NK-92 (cell line): ENCODE data around the gene ACACA.

Source experiments
- DNase-seq: peaks from one replicate; lab custom pipeline; 2025; ENCODE audit not compliant: unreplicated experiment; lab: John Stamatoyannopoulos, UW

The ACACA gene

DNA sequence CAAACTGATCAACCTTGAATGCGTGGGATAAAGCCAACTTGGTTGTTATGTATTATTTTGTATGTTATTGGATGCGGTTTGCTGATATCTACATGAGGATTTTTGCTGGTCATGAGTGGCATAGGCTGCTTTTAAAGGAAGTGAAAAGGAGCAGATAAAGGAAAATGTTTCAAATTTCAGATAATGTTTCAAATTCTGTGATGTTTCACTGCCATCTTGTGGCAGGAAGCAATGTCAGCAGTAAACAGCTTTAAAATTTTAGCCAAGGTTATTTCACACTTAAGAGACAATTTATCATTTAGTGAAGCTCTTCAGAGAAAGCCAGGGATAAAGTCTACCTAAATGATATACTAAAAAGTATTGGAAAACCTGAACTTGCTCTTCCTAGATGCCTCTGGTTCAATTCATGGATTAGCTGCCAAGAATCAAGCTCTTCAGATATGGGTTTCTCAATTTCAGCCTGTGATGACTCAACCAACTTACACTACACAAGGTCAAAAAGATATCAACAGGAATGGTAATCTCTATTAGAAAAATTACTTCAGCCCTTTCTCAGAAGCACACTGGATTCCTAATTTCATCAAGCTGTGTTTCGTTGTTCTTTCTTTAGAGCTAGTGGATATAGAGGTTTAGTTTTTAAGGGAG lies 166.8 kb downstream of the ACACA start:
- DNase-seq = no peak

DNA sequence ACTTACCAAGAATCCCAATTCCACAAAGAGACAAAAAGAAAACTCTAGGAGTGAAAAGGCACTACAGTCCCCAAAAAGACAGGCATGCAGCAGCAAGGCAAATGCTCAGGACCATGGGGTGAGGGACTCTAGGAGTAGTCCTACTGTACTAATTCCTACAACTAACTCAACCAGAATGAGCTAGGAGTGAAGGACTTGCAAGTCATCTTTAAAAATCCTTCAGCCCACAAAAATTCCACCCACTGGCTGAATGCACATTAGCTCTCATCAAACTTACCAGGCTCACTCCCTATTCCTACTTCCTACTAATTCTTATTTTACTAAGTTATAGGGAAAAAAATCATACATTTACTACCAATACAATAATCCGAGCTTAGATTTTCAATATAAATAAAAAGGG lies 172.5 kb downstream of the ACACA start:
- DNase-seq = no peak

- no peak for DNase-seq
Observed at GRCh38 chr17:37233036-37233435, 173.6 kb downstream of the ACACA start.

DNA sequence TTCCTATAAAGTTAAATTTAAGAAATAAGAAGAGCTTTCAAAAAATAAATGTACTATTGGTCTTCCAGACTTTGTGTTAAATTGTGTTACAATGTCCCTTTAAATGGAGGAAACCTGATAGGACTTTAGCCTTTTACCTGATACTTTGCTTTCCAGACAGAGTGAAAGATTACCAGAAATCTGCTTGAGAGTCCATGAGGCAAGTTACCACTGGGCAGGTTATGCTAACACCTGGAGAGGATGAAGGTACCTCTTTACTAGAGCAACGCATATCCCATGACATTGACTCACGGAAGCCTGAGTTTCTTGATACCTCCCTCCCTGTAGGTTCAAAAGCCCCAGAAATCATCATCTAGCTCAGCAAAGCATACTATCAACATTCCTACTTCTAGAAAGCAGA lies 174.7 kb downstream of the ACACA start:
- no peak for DNase-seq

DNA sequence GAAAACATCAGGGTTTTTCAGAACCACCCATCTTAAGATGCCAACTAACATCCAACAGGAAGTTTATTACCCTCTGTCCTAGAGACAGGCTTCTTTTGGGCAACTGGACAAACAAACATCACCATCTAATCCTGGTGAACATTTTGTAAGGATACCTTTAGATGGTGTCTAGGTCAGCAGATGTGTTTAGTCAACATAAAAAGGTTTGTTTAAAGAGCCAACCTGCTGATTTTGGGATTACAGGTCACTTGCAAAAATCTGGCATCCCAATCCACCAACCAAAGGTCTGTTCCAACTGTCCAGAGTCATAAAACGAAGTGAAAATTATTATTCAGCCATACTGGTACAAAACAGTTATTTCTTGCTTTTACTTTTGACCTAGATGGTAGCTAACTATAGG lies 176.0 kb downstream of the ACACA start:
- no peak for DNase-seq

- DNase-seq = no peak
Observed at GRCh38 chr17:37225465-37225864, 181.2 kb downstream of the ACACA start.

GRCh38 chr17:37221865-37222264 lies 184.8 kb downstream of the ACACA start:
- no peak for DNase-seq

- DNase-seq = no peak
Observed at GRCh38 chr17:37220607-37220953, 186.1 kb downstream of the ACACA start.

DNA sequence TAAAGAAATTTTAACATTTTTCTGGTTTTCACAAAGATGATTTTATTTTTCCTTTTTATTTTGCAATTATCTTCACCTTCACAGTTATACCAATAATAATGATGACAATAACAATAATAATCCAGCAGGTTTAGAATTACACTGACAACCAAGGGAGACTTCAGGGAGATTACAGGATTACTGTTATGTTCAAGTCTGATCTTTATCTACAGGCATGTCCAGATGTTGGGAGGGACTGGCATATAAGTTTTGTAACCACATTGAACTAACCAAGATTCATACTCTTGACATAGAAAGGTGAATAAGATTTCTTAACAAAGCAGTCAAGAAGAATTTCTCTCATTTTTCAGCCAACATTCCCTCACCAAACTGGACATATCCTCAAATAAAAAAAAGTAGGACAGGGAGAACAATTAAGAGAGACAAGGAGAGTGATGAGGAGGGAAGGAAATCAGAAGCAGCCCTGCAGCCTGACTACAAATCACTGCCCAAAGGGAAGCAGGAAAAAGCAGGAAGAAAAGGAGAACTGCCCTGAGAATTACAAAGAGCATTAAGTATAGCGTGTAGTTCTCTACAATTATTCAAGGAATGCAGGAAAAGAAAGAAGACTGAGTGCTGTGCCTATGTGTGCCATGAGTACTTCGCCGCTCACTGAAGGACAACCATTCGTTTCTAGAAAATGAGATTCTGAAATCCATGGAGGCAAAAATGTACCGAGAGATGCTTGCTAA lies 186.6 kb downstream of the ACACA start:
- DNase-seq = no peak

DNA sequence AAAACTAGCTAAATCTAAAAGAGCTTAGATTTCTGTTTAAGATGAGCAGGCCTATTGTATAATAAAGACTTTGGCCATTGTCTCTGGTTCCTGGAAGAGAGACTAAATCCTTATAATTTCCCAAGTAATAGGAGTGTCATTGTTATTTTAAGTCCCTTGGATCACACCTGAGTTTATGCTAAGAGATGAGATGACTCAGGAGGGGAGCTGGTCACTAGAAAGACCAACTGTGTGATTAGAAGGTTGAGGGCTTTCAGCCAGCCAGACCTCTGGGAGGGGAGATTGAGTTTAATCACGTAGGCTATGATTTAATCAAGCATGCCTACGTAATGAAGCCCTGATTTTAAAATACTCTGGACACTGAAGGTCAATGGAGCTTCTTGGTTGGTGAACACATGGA lies 187.8 kb downstream of the ACACA start:
- DNase-seq = no peak

- no peak for DNase-seq
Observed at GRCh38 chr17:37214416-37214815, 192.2 kb downstream of the ACACA start.

DNA sequence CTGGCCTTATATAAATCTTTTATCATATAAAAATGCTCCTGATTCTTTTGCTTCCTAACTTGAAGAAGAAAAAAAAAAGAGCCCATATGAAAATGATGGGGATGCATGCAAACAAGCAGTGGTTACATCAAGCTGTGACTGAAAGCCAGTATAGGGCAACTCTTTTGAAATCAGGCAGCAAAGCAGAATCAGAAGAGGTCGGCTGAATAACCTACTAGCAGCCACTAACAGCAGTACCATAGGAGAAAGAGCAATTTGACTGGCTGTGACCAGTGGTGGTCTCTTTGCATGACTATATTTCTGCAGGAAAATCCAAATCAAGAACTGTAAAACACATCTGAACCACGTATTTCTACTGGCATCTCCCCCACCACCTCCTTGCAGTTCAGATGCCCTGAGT lies 192.7 kb downstream of the ACACA start:
- no peak for DNase-seq

DNA sequence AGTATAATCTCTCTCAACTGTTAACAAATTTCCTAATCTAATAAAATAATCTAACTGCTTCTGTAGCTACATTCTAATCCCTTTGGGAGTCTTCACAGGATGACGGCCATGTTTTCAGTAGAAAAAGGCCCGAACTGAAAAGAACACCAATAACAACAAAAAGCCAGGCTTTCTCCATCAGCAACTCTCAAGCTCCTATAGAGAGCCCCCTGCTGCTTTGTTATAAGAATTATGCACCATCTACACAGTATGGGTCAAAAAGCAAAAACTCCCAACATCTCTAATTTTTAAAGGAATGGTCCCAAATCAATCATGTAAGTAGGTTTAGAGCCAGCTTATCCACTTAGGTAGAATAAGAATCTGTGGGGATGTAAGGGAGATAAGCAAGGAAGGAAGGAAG lies 194.5 kb downstream of the ACACA start:
- DNase-seq = no peak

GRCh38 chr17:37211136-37211535 lies 195.5 kb downstream of the ACACA start:
- no peak for DNase-seq

- DNase-seq = no peak
Observed at GRCh38 chr17:37207103-37207502, 199.5 kb downstream of the ACACA start.

DNA sequence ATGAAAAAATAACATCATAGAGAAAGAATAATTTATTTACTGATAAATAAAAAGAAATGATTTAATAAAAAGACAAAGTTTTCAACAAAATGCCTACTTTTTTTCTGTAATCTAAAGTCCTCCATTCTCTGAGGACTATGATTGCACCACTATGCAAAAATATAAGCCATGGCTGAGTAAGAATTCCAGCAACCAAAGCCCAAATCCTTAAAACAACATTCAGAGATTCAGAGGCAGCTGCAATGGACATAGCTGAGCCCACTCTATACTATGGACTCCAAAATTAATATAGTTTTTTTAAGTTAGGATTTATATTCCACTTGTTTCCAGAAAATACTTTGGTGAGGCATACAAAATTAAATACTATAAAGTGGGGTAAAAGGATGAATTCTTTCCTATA lies 200.3 kb downstream of the ACACA start:
- DNase-seq = no peak

DNA sequence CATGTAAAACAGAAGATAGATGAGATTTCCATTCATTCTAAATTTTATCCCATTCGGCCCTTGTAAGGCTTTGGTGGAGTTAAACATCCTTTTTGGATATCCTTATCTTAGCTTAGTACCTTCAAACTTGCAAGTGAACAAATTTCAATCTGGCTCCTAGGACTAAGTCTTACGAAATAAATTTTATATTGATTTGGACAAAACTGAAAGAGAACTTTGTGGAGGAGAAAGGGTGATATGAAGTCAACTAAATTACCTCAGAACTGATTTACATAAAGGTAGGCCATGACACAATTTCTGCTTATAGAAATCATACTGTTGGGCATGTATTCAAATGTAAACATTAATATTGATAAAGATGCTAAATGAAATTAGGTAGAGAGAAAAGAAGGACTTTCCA lies 206.1 kb downstream of the ACACA start:
- DNase-seq = no peak

DNA sequence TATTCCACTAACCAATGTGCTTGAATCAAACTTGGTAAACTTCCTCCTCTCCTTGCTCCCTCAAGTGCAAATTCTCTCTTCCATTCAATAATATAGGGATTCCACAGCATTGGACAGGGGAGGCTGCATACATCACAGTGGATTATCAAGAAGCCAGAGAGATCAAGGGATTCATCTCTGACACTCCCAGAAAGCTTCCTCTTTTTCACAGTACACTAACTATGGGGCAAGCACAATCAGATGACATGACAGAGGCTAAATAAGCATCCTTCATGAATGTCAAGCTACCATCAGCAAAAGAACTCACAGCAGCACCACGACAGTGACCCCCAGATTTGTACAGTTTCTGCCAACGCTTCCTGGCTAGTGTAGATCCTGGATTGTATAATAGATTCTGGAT lies 209.3 kb downstream of the ACACA start:
- no peak for DNase-seq

DNA sequence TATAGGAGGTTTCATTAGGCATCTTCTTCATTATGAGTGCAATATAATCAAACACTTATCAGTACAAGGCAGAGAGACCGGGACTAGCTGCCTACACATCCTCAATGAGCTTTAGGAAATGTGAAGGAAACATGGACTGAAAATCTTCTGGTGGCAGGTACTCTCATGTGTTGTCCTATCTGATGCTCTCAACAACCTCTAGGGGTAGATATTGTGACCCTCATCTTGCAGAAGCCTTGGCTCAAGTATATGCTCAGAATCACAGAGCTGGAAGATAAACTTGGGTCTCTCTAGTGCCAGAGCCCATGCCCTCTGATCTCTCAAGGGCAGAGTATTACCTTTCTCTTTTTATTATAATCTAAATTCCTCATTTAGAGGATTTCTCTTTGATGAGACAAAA lies 212.4 kb downstream of the ACACA start:
- DNase-seq = no peak

- DNase-seq = no peak
Observed at GRCh38 chr17:37191219-37191618, 215.4 kb downstream of the ACACA start.

DNA sequence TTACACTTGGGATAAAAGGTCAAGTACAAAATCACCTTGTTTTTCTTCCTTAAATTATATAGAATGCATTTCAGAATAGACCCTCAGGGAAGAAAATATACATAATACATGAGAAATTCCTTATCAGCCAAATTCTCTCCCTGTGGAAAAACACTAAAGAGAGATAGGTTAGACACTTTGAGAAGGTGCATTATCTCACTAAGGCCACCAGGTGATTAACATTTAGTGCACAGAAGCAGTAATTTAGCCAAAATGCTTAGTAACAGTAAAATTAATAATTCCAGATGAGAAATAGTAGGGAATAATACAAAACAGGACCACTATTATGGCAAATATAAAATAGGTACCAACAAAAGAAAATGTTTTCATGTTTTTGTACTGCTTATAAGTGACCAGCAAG lies 216.1 kb downstream of the ACACA start:
- DNase-seq = no peak

DNA sequence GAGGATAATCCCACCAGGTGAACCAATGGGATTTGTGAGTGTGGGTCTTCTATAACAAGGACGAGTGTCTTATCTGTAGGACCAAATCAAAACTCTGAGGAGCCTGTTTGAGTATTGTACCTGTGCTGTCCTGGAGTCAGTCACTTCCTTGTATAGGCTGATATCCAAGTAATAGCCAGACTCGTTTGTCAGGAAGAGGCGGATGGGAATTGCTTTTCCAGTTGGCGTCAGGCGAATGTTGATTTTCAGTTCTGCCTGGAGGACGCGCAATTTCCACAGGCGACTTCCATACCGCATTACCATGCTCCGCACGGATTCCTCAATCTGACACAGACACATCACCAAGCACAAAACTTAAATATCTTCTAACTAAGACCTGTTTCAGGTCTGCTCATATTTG lies 218.5 kb downstream of the ACACA start:
- DNase-seq = no peak

GRCh38 chr17:37187262-37187661 lies 219.4 kb downstream of the ACACA start:
- no peak for DNase-seq
